ENCODE results near the gene ZCCHC8. TPM values are rescaled to one million over a fixed set of nuclear protein-coding genes. Genes with fewer than 3 reads are reported as not detected.

The ZCCHC8 gene
- polyA plus RNA-seq, 2 of the 4 experiments (the other 2 are of a cell fraction) = 20.9 to 40.1 TPM

DNA sequence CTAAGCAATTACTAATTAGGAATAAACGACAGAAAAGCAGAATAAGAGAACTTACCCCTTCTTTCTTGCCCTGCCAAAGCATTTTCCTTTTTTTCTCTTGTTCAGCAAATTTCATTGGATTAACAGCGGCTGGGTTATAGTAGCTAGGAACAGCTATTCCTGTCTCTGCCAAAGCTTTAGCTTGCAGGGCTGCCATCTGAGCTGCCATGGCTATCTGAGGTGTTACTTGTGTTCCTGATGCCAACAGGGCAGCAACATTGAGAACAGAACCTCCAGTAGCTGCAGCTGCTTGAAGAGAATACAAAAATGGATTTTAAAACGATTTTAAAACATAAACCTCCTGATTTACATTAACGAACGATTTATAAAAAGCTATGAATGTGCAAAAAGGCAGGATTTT, 7.4 kb upstream of the ZCCHC8 start:
- H3K4me2 ChIP-seq = no peak overlapping the region
- no peak overlapping the region for H3K27ac ChIP-seq
- ATAC-seq (no peak), FAIRE-seq (no peak), DNase-seq (ENCODE audit: low read depth in 1 of 2, low spot score in 1 of 2) (no peak)
- H3K4me1 ChIP-seq = no peaks in the 10 kb centered on the region
- ChIA-PET POLR2A (interaction anchor here (0.7 to 0.9 kb wide), 2 partner anchors 10 to 19 kb away, joined by 3 read pairs; partner anchors contain the start of genes KNTC1 and RSRC2), CTCF (interaction anchor here (1.6 kb wide), 2 partner anchors 12 to 16 kb away, joined by 5 read pairs; no protein-coding TSS in a partner anchor)
- H3K9me3 ChIP-seq = no peaks in the 10 kb centered on the region
- no peak overlapping the region for H3K4me3 ChIP-seq
- 85% methylated on average over 5 of the region's 5 CpGs for WGBS (ENCODE audit: missing lambda C conversion rate)
- TF ChIP-seq ZFP36 (IDR thresholded peaks at IDR 0.05; ENCODE audit: borderline replicate concordance, partially characterized antibody) = no peak
- TF ChIP-seq, protein P1, sequence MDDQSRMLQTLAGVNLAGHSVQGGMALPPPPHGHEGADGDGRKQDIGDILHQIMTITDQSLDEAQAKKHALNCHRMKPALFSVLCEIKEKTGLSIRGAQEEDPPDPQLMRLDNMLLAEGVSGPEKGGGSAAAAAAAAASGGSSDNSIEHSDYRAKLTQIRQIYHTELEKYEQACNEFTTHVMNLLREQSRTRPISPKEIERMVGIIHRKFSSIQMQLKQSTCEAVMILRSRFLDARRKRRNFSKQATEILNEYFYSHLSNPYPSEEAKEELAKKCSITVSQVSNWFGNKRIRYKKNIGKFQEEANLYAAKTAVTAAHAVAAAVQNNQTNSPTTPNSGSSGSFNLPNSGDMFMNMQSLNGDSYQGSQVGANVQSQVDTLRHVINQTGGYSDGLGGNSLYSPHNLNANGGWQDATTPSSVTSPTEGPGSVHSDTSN (IDR thresholded peaks at IDR 0.05) = no peak
- TF ChIP-seq CBX8 (IDR thresholded peaks at IDR 0.05) = no peak
- TF ChIP-seq TFCP2L1 (CRISPR knock-in tag; IDR thresholded peaks at IDR 0.05) = no peak
- TF ChIP-seq CHD2 (IDR thresholded peaks at IDR 0.05; ENCODE audit: low read length, partially characterized antibody) = no peak
- TF ChIP-seq HMGXB4 (CRISPR knock-in tag; IDR thresholded peaks at IDR 0.05; ENCODE audit: borderline replicate concordance) = no peak
- no peak for TF ChIP-seq NPAS2 (CRISPR knock-in tag; IDR thresholded peaks at IDR 0.05; ENCODE audit: borderline replicate concordance)
- TF ChIP-seq SREBF2 (IDR thresholded peaks at IDR 0.05) = no peak
- TF ChIP-seq E2F6 (IDR thresholded peaks at IDR 0.05; ENCODE audit: borderline replicate concordance, low read depth) = no peak
- TF ChIP-seq NFE2L2 (conservative IDR thresholded peaks at IDR 0.05; ENCODE audit: low read length) = no peak
- TF ChIP-seq FOXS1 (CRISPR knock-in tag; IDR thresholded peaks at IDR 0.05) = no peak
- TF ChIP-seq, protein P2, sequence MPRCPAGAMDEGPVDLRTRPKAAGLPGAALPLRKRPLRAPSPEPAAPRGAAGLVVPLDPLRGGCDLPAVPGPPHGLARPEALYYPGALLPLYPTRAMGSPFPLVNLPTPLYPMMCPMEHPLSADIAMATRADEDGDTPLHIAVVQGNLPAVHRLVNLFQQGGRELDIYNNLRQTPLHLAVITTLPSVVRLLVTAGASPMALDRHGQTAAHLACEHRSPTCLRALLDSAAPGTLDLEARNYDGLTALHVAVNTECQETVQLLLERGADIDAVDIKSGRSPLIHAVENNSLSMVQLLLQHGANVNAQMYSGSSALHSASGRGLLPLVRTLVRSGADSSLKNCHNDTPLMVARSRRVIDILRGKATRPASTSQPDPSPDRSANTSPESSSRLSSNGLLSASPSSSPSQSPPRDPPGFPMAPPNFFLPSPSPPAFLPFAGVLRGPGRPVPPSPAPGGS (IDR thresholded peaks at IDR 0.05) = no peak
- TF ChIP-seq RCOR1 (IDR thresholded peaks at IDR 0.05; ENCODE audit: low read depth, low read length) = no peak
- TF ChIP-seq, protein P3, sequence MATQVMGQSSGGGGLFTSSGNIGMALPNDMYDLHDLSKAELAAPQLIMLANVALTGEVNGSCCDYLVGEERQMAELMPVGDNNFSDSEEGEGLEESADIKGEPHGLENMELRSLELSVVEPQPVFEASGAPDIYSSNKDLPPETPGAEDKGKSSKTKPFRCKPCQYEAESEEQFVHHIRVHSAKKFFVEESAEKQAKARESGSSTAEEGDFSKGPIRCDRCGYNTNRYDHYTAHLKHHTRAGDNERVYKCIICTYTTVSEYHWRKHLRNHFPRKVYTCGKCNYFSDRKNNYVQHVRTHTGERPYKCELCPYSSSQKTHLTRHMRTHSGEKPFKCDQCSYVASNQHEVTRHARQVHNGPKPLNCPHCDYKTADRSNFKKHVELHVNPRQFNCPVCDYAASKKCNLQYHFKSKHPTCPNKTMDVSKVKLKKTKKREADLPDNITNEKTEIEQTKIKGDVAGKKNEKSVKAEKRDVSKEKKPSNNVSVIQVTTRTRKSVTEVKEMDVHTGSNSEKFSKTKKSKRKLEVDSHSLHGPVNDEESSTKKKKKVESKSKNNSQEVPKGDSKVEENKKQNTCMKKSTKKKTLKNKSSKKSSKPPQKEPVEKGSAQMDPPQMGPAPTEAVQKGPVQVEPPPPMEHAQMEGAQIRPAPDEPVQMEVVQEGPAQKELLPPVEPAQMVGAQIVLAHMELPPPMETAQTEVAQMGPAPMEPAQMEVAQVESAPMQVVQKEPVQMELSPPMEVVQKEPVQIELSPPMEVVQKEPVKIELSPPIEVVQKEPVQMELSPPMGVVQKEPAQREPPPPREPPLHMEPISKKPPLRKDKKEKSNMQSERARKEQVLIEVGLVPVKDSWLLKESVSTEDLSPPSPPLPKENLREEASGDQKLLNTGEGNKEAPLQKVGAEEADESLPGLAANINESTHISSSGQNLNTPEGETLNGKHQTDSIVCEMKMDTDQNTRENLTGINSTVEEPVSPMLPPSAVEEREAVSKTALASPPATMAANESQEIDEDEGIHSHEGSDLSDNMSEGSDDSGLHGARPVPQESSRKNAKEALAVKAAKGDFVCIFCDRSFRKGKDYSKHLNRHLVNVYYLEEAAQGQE (IDR thresholded peaks at IDR 0.05) = no peak

GRCh38 chr12:122506393-122506938, 5.7 kb upstream of the ZCCHC8 start:
- Histone ChIP-seq H3K4me1 (peaks cover 3% of the 10 kb centered on the region; the same call in 2 of the 3 replicates), H3K9me3 (no peaks in the 10 kb centered on the region), H3K4me2 (no peak overlapping the region), H3K27ac (no peak overlapping the region), H3K4me3 (no peak overlapping the region)
- 71% methylated on average over 5 of the region's 5 CpGs for WGBS (ENCODE audit: missing lambda C conversion rate)
- ATAC-seq = no peak
- ChIA-PET CTCF (interaction anchor here (1.2 to 1.9 kb wide), 3 partner anchors 13 to 107 kb away, joined by 4 to 9 read pairs (median 5); no protein-coding TSS in a partner anchor), POLR2A (interaction anchor here (1.4 kb wide), 1 partner anchor 20 kb away, joined by 3 read pairs; the partner anchor contains the start of genes KNTC1 and RSRC2)
- no peak for DNase-seq (ENCODE audit: low read depth in 1 of 2, low spot score in 1 of 2)
- TF ChIP-seq MAFK (IDR thresholded peaks at IDR 0.05; ENCODE audit: partially characterized antibody) (peak; percentile 64), HMGXB4 (CRISPR knock-in tag; IDR thresholded peaks at IDR 0.05; ENCODE audit: borderline replicate concordance) (no peak)
- FAIRE-seq = no peak
